Astrocyte (in vitro differentiated cells and primary cell): Measurements from ENCODE around the gene PARP6. TPM values are rescaled to one million over a fixed set of nuclear protein-coding genes. Genes with fewer than 3 reads are reported as not detected.
A peak's percentile ranks its signal among the peaks of the same experiment; 100 is the strongest.

Experiments used
- DNase-seq: peaks from one replicate; pipeline ENCODE4 v3.0.0-alpha.2; 2010; ENCODE audit warnings: low read depth
- FAIRE-seq: peaks from 2 replicates; lab custom pipeline; 2011; peaks lifted over from hg19 to GRCh38; lab: Jason Lieb, UNC
- H2AFZ ChIP-seq: 2 replicates; pipeline ENCODE4 v1.6.0; 2012; ENCODE audit warnings: low read depth, low read length, inconsistent platforms
- H3K27ac ChIP-seq: 2 replicates; pipeline ENCODE4 v1.5.1; 2011; ENCODE audit warnings: low read depth, low read length, inconsistent platforms
- H3K27me3 ChIP-seq: 2 replicates; pipeline ENCODE4 v1.6.0; 2011; ENCODE audit warnings: low read length, inconsistent platforms; ENCODE audit not compliant: insufficient read depth
- H3K36me3 ChIP-seq: 2 replicates; pipeline ENCODE4 v1.5.1; 2011; ENCODE audit warnings: low read length, inconsistent platforms; ENCODE audit not compliant: insufficient read depth
- H3K4me1 ChIP-seq: 2 replicates; pipeline ENCODE4 v1.5.1; 2011; ENCODE audit warnings: low read length, inconsistent platforms; ENCODE audit not compliant: insufficient read depth
- H3K4me2 ChIP-seq: 2 replicates; pipeline ENCODE4 v1.6.0; 2012; ENCODE audit warnings: low read length, inconsistent platforms
- H3K4me3 ChIP-seq: 2 replicates; pipeline ENCODE4 v1.5.1; 2011; ENCODE audit warnings: low read depth, mild to moderate bottlenecking, low read length, inconsistent platforms; ENCODE audit not compliant: insufficient read depth
- H3K79me2 ChIP-seq: 2 replicates; pipeline ENCODE4 v1.6.0; 2012; ENCODE audit warnings: mild to moderate bottlenecking, low read length, inconsistent platforms; ENCODE audit not compliant: insufficient read depth
- H3K9ac ChIP-seq: 2 replicates; pipeline ENCODE4 v1.6.0; 2012; ENCODE audit warnings: mild to moderate bottlenecking, low read length, inconsistent platforms
- H3K9me3 ChIP-seq: 2 replicates; pipeline ENCODE4 v1.5.1; 2012; ENCODE audit warnings: low read depth, mild to moderate bottlenecking, low read length, inconsistent platforms; ENCODE audit not compliant: insufficient read depth
- H4K20me1 ChIP-seq: 2 replicates; pipeline ENCODE4 v1.6.0; 2012; ENCODE audit warnings: low read length, inconsistent platforms; ENCODE audit not compliant: insufficient read depth
- H3K27ac Mint-ChIP-seq: one replicate; pipeline ENCODE4 v1.8.0; 2021; ENCODE audit warnings: mild to moderate bottlenecking, mixed read lengths; ENCODE audit not compliant: unreplicated experiment
- H3K27me3 Mint-ChIP-seq: one replicate; pipeline ENCODE4 v1.8.0; 2021; ENCODE audit warnings: low read depth, mixed read lengths; ENCODE audit not compliant: unreplicated experiment
- H3K36me3 Mint-ChIP-seq: one replicate; pipeline ENCODE4 v1.8.0; 2021; ENCODE audit warnings: low read depth, mixed read lengths; ENCODE audit not compliant: unreplicated experiment
- H3K4me1 Mint-ChIP-seq: one replicate; pipeline ENCODE4 v1.8.0; 2021; ENCODE audit warnings: low read depth, mixed read lengths; ENCODE audit not compliant: unreplicated experiment
- H3K4me3 Mint-ChIP-seq: one replicate; pipeline ENCODE4 v1.8.0; 2021; ENCODE audit warnings: mild to moderate bottlenecking, moderate library complexity, mixed read lengths; ENCODE audit not compliant: unreplicated experiment
- H3K9me3 Mint-ChIP-seq: one replicate; pipeline ENCODE4 v1.8.0; 2021; ENCODE audit warnings: mild to moderate bottlenecking, mixed read lengths; ENCODE audit not compliant: unreplicated experiment
- CTCF ChIP-seq: IDR thresholded peaks from 2 replicates; pipeline ENCODE4 v1.5.1; 2011; ENCODE audit warnings: low read depth, mild to moderate bottlenecking, inconsistent platforms, low read length, moderate library complexity; ENCODE audit not compliant: insufficient read depth
- EZH2 ChIP-seq: IDR thresholded peaks from 2 replicates; pipeline ENCODE4 v1.6.1; 2012; ENCODE audit warnings: mild to moderate bottlenecking, low read length, inconsistent platforms; ENCODE audit not compliant: insufficient read depth
- total RNA-seq: library from RNA; stranded (reverse); gene quantifications from 2 replicates; pipeline ENCODE4 v1.2.1, GENCODE V29; 2021

PARP6 gene
- total RNA-seq, 1 donor from 2014 or later, result 62.7 TPM

DNA sequence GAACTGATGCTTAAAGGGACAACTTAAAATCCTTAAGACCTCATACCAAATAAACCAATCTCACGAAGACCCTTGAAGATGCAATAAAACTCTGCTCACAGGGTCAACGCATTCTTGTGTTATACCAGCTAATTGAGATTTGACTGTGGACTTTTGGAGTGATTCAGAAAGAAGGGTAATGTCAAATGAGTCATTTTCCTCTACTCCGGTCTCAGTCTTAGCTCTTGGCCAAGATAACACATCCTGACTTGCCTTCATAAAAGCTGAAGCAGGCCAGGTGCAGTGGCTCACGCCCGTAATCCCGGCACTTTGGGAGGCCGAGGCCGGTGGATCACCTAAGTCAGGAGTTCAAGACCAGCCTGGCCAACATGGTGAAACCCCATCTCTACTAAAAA lies 45.2 kb downstream of the PARP6 start:
- H3K27me3 Mint-ChIP-seq, result no peaks in the 10 kb centered on the region
- Histone ChIP-seq H3K9me3 (no peaks in the 10 kb centered on the region), H3K4me1 (peaks cover 57% of the 10 kb centered on the region), H3K27ac (peak overlapping the region; percentile 87), H3K9ac (peak overlapping the region; percentile 71), H3K79me2 (peaks cover 85% of the 10 kb centered on the region), H3K4me2 (peak overlapping the region; percentile 90), H2AFZ (no peak overlapping the region), H3K27me3 (no peaks in the 10 kb centered on the region), H4K20me1 (peaks cover 70% of the 10 kb centered on the region), H3K4me3 (peak overlapping the region; percentile 78), H3K36me3 (peaks cover 27% of the 10 kb centered on the region)
- TF ChIP-seq CTCF (no peak), EZH2 (no peak)
- H3K4me1 Mint-ChIP-seq, result peaks cover 48% of the 10 kb centered on the region
- peak overlapping the region; percentile 100 for H3K4me3 Mint-ChIP-seq
- DNase-seq (peak; percentile 91), FAIRE-seq (no peak)
- peak overlapping the region; percentile 96 for H3K27ac Mint-ChIP-seq
- no peaks in the 10 kb centered on the region for H3K9me3 Mint-ChIP-seq
- H3K36me3 Mint-ChIP-seq, result peaks cover 36% of the 10 kb centered on the region

DNA sequence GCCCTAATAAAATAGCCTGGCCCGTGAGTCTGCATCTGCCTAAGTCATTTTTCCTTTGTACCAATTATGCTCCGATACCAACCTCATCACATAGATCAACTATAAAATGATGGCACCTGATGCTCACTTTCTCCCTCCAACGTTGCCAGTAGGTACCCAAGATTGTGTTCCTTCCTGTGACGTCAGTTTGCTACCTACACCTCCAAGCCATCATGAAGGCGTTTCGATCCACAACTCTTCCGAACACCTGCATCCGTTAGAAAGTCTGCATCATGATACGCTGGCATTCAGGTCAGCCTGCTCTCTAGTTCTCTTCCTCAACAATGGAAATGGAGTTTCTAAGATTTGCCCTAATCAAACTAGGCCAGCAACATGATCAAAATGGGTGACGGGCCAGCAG lies 49.1 kb downstream of the PARP6 start:
- FAIRE-seq, result no peak
- Mint-ChIP-seq H3K4me1 (peaks cover 81% of the 10 kb centered on the region), H3K27ac (peak overlapping the region; percentile 44), H3K27me3 (no peaks in the 10 kb centered on the region), H3K9me3 (no peaks in the 10 kb centered on the region), H3K4me3 (peak overlapping the region; percentile 70), H3K36me3 (peaks cover 52% of the 10 kb centered on the region)
- Histone ChIP-seq H3K9ac (peak overlapping the region; percentile 27), H2AFZ (no peak overlapping the region), H4K20me1 (peaks cover 89% of the 10 kb centered on the region), H3K4me1 (peaks cover 51% of the 10 kb centered on the region), H3K36me3 (peaks cover 57% of the 10 kb centered on the region), H3K27me3 (no peaks in the 10 kb centered on the region), H3K4me3 (no peak overlapping the region), H3K27ac (no peak overlapping the region), H3K79me2 (peaks cover 93% of the 10 kb centered on the region), H3K4me2 (peak overlapping the region; percentile 40), H3K9me3 (no peaks in the 10 kb centered on the region)
- TF ChIP-seq EZH2, result no peak
- TF ChIP-seq CTCF, result no peak
- no peak for DNase-seq

DNA sequence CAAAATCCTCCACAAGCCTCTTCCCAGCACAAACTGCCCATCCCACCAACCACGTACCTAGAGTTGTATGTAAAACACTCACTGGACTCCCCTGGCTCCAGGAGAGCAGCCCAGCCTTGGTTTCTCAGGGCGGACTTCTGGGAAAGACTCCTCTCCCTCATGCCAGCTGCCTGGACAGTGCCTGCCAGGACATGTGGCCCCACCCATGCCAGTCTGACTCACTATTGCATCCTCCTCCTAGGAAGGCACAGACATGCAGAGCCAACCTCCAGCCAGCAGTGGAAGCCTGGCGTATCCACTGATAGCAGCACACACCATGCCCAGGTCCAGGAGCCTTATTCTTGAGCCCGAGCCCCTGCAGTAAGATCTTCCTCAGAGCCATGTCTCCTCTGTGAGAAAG lies 50.0 kb downstream of the PARP6 start:
- peak; percentile 20 for DNase-seq
- FAIRE-seq, result no peak
- Histone ChIP-seq H3K9me3 (no peaks in the 10 kb centered on the region), H3K9ac (no peak overlapping the region), H2AFZ (no peak overlapping the region), H3K27ac (no peak overlapping the region), H4K20me1 (peaks cover 94% of the 10 kb centered on the region), H3K4me1 (peaks cover 49% of the 10 kb centered on the region), H3K79me2 (peaks cover 96% of the 10 kb centered on the region), H3K36me3 (peaks cover 63% of the 10 kb centered on the region), H3K4me3 (no peak overlapping the region), H3K27me3 (no peaks in the 10 kb centered on the region), H3K4me2 (peak overlapping the region; percentile 40)
- Mint-ChIP-seq H3K9me3 (no peaks in the 10 kb centered on the region), H3K27ac (peak overlapping the region; percentile 59), H3K27me3 (no peaks in the 10 kb centered on the region), H3K4me3 (peak overlapping the region; percentile 41), H3K4me1 (peaks cover 85% of the 10 kb centered on the region), H3K36me3 (peaks cover 54% of the 10 kb centered on the region)
- no peak for TF ChIP-seq EZH2
- no peak for TF ChIP-seq CTCF
